GM12864 (cell line): ENCODE data around the gene PRELID1.

ENCODE experiments used
- DNase-seq: peaks from one replicate; pipeline ENCODE4 v3.0.0-alpha.2; 2011; ENCODE audit warnings: low read depth
- H3K4me3 ChIP-seq: 2 replicates; pipeline ENCODE4 v1.5.1; 2011; ENCODE audit warnings: mild to moderate bottlenecking, low read depth, low read length, control low read depth
- CTCF ChIP-seq: IDR thresholded peaks from 2 replicates; pipeline ENCODE4 v1.5.1; 2011; ENCODE audit warnings: low read depth, mild to moderate bottlenecking, moderate library complexity, low read length, control low read depth, inconsistent platforms; ENCODE audit errors: missing control alignments

The PRELID1 gene

DNA sequence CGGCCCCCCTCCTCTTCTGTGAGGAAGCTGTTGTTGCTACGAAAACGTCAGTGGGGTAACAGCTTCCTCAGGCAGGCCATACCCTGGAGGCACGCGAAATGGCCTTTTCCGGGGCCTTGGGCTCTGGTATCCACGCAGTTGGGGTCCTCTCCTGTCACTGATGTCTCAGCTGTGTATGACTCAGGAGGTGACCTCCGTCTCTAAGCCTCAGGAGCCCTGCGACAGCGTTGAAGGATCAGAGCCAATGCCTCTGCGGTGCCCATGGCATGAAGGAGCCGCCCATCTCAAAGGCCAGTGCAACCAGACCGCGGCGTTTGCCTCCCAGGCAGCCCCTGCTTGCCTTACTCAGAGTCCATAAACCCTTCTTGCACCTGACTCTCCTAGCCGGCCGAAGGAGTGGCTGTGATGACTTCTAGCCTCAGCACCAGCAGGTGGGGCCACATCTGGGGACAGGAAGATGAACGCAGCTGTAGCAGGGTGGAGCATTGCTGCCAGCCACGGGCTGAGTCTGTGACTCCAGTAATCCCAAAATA is 9.1 kb downstream of the PRELID1 start:
- no peak for TF ChIP-seq CTCF
- peak overlapping the region; percentile 49 for H3K4me3 ChIP-seq
- DNase-seq, result no peak

DNA sequence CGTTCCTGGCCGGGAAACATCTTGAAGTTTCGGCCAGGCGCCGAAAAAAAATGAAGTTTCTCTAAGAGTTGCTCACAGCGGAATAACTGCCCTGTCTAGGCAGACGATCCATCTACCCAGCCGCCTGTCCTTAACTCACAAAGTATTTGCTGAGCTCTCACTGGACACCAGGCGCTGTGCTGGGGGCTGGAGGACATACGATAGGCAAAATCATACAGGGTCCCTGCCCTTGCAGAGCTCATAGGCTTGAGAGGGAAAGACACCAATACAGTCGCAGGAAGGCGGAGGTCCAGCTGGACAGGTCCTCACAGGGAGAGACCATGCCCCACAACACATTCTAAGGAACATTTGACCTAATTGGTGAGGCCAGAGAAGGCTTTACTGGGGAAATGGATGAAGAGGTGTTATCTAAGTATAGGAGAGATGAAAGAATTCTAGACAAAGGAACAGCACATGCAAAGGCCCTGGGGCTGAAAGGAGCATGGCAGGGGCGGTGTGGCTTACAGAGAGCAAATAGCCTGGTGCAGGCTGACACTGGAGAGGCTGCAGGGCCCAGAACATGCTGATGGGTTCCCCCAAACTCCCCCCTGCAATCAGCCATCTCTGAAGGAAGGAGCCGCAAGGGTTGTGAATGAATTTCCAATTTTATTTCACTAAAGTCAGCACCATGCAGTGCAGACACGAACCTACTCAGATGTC is 10.1 kb downstream of the PRELID1 start:
- TF ChIP-seq CTCF, result no peak
- no peak for DNase-seq
- H3K4me3 ChIP-seq, result no peak overlapping the region

GRCh38 chr5:177314376-177315342 is 11.1 kb downstream of the PRELID1 start:
- no peak overlapping the region for H3K4me3 ChIP-seq
- no peak for DNase-seq
- no peak for TF ChIP-seq CTCF

- H3K4me3 ChIP-seq, result no peak overlapping the region
- TF ChIP-seq CTCF, result no peak
- DNase-seq, result no peak
Observed at GRCh38 chr5:177315411-177315810, 11.8 kb downstream of the PRELID1 start.

DNA sequence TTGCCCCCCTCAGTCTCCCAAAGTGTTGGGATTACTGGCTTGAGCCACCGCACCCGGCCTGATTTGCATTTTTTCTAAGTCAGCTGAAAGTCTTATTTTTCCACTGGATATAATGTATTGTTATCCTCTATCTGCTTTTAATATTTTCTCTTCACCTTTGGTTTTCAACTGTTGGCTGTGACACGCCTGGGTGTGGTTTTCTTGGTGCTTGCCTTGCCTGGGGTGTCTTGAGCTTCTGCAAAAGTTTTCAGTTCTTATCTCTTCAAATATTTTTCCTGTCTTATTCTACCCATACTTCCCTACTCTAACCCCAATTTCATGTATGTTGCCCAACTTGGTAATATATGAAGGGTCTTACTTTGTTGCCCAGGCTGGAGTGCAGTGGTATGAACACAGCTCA is 12.4 kb downstream of the PRELID1 start:
- no peak overlapping the region for H3K4me3 ChIP-seq
- no peak for TF ChIP-seq CTCF
- no peak for DNase-seq

DNA sequence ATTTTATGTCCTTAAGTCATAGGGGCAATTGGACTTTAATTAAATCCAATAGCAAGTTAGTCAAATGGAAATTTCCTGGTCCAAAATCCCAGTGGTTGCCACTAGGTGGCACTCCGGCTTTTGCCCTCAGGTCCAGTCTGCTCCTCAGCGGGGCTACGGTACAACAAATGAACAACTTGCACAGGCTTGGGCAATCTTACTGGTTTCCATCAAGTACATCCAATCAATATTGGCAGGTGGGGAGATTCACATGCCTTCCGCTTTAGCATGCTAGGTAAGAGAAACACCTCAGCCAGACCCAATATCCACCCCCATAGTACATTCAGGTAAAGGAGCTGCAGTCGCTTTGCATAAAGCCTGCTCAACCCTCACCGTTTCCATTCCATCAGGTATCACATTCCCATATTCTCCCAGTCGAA is 14.4 kb downstream of the PRELID1 start:
- peak; percentile 88 for TF ChIP-seq CTCF
- no peak for DNase-seq
- no peak overlapping the region for H3K4me3 ChIP-seq
